PC-3 (cell line): ENCODE measurements around the gene XPO5.

Source experiments
- EZH2 ChIP-seq: fragments of 300-600 bp; sonication (generic); IDR thresholded peaks from one replicate; pipeline ENCODE4 v1.6.1; 2017; ENCODE audit warnings: antibody characterized with exemption, mild to moderate bottlenecking, low read length; ENCODE audit not compliant: unreplicated experiment
- EZH2phosphoT487 ChIP-seq: fragments of 300-600 bp; sonication (generic); IDR thresholded peaks from 2 replicates; pipeline ENCODE4 v1.6.1; 2018; ENCODE audit warnings: mild to moderate bottlenecking, antibody characterized with exemption, low read length, borderline replicate concordance
- TF ChIP-seq, protein P1 (sequence below): fragments of 300-600 bp; sonication (generic); conservative IDR thresholded peaks from 2 replicates; pipeline ENCODE4 v1.5.1; 2017; ENCODE audit warnings: antibody characterized with exemption, low read depth, mild to moderate bottlenecking, low read length

DNA sequence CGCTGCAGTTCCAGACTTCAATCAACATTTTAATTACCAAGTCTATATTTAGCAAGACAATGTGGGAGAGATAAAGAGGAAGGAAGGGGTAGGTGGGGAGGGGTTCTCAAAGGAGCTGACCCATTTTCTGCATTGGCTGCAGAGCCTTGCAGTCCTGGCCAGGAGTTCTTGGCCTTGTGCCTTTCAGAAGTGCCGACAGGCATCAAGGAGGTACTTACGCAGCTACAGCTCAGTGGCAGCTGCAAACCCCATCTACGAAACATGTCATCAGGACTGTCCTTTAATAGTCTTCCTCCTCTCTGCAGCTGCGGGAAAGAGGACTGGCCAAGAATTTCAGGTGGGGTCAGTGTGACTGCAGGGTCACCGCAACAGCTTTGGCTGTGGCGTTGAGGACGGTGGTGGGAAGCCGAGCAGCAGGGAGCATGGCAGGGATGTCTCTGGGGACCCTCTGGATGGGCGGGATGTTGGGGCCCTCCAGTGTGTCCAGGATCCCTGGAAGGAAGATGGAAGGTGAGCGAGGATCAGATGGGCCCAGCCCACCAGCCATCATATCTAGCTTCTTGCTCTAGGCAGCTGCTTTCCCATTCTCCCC, 63.9 kb downstream of the XPO5 start:
- no peak for TF ChIP-seq EZH2phosphoT487
- TF ChIP-seq, protein P1, sequence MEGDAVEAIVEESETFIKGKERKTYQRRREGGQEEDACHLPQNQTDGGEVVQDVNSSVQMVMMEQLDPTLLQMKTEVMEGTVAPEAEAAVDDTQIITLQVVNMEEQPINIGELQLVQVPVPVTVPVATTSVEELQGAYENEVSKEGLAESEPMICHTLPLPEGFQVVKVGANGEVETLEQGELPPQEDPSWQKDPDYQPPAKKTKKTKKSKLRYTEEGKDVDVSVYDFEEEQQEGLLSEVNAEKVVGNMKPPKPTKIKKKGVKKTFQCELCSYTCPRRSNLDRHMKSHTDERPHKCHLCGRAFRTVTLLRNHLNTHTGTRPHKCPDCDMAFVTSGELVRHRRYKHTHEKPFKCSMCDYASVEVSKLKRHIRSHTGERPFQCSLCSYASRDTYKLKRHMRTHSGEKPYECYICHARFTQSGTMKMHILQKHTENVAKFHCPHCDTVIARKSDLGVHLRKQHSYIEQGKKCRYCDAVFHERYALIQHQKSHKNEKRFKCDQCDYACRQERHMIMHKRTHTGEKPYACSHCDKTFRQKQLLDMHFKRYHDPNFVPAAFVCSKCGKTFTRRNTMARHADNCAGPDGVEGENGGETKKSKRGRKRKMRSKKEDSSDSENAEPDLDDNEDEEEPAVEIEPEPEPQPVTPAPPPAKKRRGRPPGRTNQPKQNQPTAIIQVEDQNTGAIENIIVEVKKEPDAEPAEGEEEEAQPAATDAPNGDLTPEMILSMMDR: no peak
- no peak for TF ChIP-seq EZH2
